ENCODE measurements around the gene AIDA.

DNA sequence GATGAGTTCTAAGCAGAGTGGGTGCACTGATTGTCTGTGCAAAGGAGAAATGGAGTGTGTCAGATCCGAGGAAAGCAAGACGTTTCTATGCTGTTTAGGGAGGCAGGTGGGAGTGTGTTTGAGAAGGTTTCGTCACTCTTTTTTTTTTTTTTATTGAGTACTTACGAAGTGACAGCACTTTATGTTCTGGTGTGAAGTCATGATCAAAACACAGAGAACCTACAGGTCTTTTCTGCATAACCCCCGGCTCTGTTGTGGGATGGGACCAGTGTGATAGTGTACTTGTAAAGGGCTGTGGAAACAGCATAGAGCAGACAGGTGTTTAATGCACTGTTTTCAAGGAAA lies 67.7 kb downstream of the AIDA start:
- TF ChIP-seq EZH2 (IDR thresholded peaks at IDR 0.05; ENCODE audit: low read length, missing control alignments) = no peak
- TF ChIP-seq, protein P1, sequence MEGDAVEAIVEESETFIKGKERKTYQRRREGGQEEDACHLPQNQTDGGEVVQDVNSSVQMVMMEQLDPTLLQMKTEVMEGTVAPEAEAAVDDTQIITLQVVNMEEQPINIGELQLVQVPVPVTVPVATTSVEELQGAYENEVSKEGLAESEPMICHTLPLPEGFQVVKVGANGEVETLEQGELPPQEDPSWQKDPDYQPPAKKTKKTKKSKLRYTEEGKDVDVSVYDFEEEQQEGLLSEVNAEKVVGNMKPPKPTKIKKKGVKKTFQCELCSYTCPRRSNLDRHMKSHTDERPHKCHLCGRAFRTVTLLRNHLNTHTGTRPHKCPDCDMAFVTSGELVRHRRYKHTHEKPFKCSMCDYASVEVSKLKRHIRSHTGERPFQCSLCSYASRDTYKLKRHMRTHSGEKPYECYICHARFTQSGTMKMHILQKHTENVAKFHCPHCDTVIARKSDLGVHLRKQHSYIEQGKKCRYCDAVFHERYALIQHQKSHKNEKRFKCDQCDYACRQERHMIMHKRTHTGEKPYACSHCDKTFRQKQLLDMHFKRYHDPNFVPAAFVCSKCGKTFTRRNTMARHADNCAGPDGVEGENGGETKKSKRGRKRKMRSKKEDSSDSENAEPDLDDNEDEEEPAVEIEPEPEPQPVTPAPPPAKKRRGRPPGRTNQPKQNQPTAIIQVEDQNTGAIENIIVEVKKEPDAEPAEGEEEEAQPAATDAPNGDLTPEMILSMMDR (conservative IDR thresholded peaks at IDR 0.05 in 1 of 2, IDR thresholded peaks at IDR 0.05 in 1 of 2; ENCODE audit: low read depth in 1 of 2, low read length in 2 of 2) = no peak

Data from fibroblast of lung (primary cell).